ENCODE measurements around the gene ZNF385A. TPM values are rescaled to one million over a fixed set of nuclear protein-coding genes. Genes with fewer than 3 reads are reported as not detected.

The ZNF385A gene
- total and polyA plus RNA-seq, 9 of the 15 experiments (the other 6 are each of a cell fraction or from before 2014, with no cell fraction given), result 1.0 to 111 (median 7.7) TPM

GRCh38 chr12:54371328-54372112 is 13.0 kb downstream of the ZNF385A start:
- ChIA-PET POLR2A (interaction anchor here (1.2 to 2.7 kb wide), 3 partner anchors 15 to 92 kb away, joined by 3 to 11 read pairs (median 4); partner anchors contain the start of genes CBX5 and HNRNPA1), CTCF (ENCODE audit: low intra/inter-chr PET ratio) (interaction anchor here (2.6 to 4.9 kb wide), 2 partner anchors 8 to 68 kb away, joined by 8 to 50 read pairs; no protein-coding TSS in a partner anchor)
- 81% methylated on average over 3 of the region's 5 CpGs for WGBS (ENCODE audit: insufficient coverage, low coverage, missing lambda C conversion rate)
- in situ Hi-C loops (cut with MboI), result no loop called here
- DNase-seq (ENCODE audit: extremely low read depth in 1 of 4, low spot score in 3 of 4) (no peak), FAIRE-seq (no peak), ATAC-seq (no peak)
- Histone ChIP-seq H3K4me2 (ENCODE audit: insufficient read depth, low read length) (no peak overlapping the region; the same call in 1 of the 2 replicates), H3K9me3 (replicated peaks; ENCODE audit: control insufficient read depth, insufficient read depth, low read depth, low read length) (no peaks in the 10 kb centered on the region), H3K36me3 (ENCODE audit: control insufficient read depth, insufficient read depth, low read length) (peaks cover 59% of the 10 kb centered on the region; the same call in 2 of the 3 replicates), H3K27ac (ENCODE audit: extremely low read depth, low read depth, low read length) (no peak overlapping the region), H3K4me3 (no peak overlapping the region), H3K4me1 (replicated peaks in 1 of 2; ENCODE audit: control insufficient read depth in 2 of 2, insufficient read depth in 2 of 2, low read length in 2 of 2) (peaks cover 54% of the 10 kb centered on the region in 2 experiments), H3K79me2 (ENCODE audit: control insufficient read depth, insufficient read depth, low read length) (peaks cover 14% of the 10 kb centered on the region; the same call in 2 of the 3 replicates), H3K9me1 (ENCODE audit: control insufficient read depth, insufficient read depth, low read length) (no peaks in the 10 kb centered on the region), H3K27me3 (ENCODE audit: control insufficient read depth in 2 of 2, insufficient read depth in 2 of 2, low read length in 2 of 2) (no peaks in the 10 kb centered on the region), H2AFZ (ENCODE audit: low read depth, low read length) (no peak overlapping the region), H3K9ac (ENCODE audit: insufficient read depth in 1 of 2, low read depth in 2 of 2, low read length in 2 of 2) (peak overlapping the region in 1 of 2 experiments; percentile 53; a peak in 2 of 4 replicates), H4K20me1 (replicated peaks; ENCODE audit: control insufficient read depth, insufficient read depth, low read length) (no peaks in the 10 kb centered on the region)
- BruUV-seq (replicated peaks), result no TSS peak
- intact Hi-C loops (cut with micrococcal nuclease), result no loop called here
- TF ChIP-seq RBFOX2 (IDR thresholded peaks at IDR 0.05; ENCODE audit: low read depth, low read length), result 0 out of 2 replicates have a peak, but pooled peaks have one; percentile 19
- no peak for TF ChIP-seq SMC3 (conservative IDR thresholded peaks at IDR 0.05; ENCODE audit: insufficient read depth, low read depth, low read length)
- TF ChIP-seq FOXJ3 (CRISPR knock-in tag; IDR thresholded peaks at IDR 0.05), result no peak
- TF ChIP-seq E2F5 (CRISPR knock-in tag; IDR thresholded peaks at IDR 0.05), result no peak
- no peak for TF ChIP-seq SFPQ (IDR thresholded peaks at IDR 0.05; ENCODE audit: low read depth, low read length)
- no peak for TF ChIP-seq HDAC6 (IDR thresholded peaks at IDR 0.05; ENCODE audit: low read depth, low read length)
- no peak for TF ChIP-seq RNF2 (IDR thresholded peaks at IDR 0.05)
- no peak for TF ChIP-seq ZNF655 (CRISPR knock-in tag; IDR thresholded peaks at IDR 0.05)
- peak; percentile 90 for TF ChIP-seq PRDM10 (IDR thresholded peaks at IDR 0.05; ENCODE audit: partially characterized antibody)
